HCT116 (cell line): ENCODE measurements around the gene OAS2. TPM values are rescaled to one million over a fixed set of nuclear protein-coding genes. Genes with fewer than 3 reads are reported as not detected.

Source experiments
- ATAC-seq: fragments of 200-7000 bp; cut with Tn5 transposase; 2 replicates; pipeline ENCODE4 v1.9.1; 2020; ENCODE audit warnings: mild to moderate bottlenecking, moderate library complexity
- BruUV-seq: library from RNA; stranded (reverse); fragments of 400-500 nt; replicated peaks from 2 replicates; lab custom pipeline; 2021; lab: Mats Ljungman, UMichigan
- CTCF ChIA-PET: fragments of 300-600 bp; sonication (Branson Sonifier 250); formaldehyde crosslinking; loops from one replicate; lab custom pipeline; 2021; ENCODE audit warnings: antibody characterized with exemption; lab: Charles Lee
- POLR2A ChIA-PET: fragments of 300-600, 350-600 bp; sonication (Branson Sonifier 250); formaldehyde crosslinking; loops from one replicate; lab custom pipeline; 2021; ENCODE audit warnings: antibody characterized with exemption; lab: Charles Lee
- RAD21 ChIA-PET, 2 experiments: fragments of 300-600 bp; sonication (Branson Sonifier 250); formaldehyde crosslinking; loops; one replicate each; lab custom pipeline; 2023; ENCODE audit warnings: low total read pairs in 2 of 2; ENCODE audit not compliant: uncharacterized antibody in 2 of 2, unreplicated experiment in 2 of 2, low non-redundant PET in 1 of 2; lab: Charles Lee
- DNase-seq: peaks from one replicate; pipeline ENCODE4 v3.0.0-alpha.2; 2010; ENCODE audit warnings: low read depth, low spot score
- H2AFZ ChIP-seq: fragments of 200-600 bp; shearing (Covaris generic), sonication (generic); 2 replicates; pipeline ENCODE4 v1.6.1; 2017; ENCODE audit warnings: low read depth, mixed run types, mixed read lengths, antibody characterized with exemption, low read length; ENCODE audit not compliant: poor library complexity, severe bottlenecking
- H3K27ac ChIP-seq: 2 replicates; pipeline ENCODE4 v1.5.1; 2012; ENCODE audit warnings: low read depth, low read length
- H3K27me3 ChIP-seq: fragments of 200-600 bp; sonication (generic); 2 replicates; pipeline ENCODE4 v1.6.1; 2016; ENCODE audit warnings: mixed run types, low read length, mixed read lengths; ENCODE audit not compliant: insufficient read depth
- H3K36me3 ChIP-seq, 2 experiments: fragments of 200-500 bp in 1 of 2; fragments of 200-600 bp in 1 of 2; sonication (Bioruptor generic) in 1 of 2; sonication (generic) in 1 of 2; 2 replicates each; pipeline versions ENCODE4 v1.5.1 to v1.6.1; 2014 to 2016; ENCODE audit warnings: low read length in 2 of 2, inconsistent platforms in 1 of 2, mixed read lengths in 1 of 2, mixed run types in 1 of 2; ENCODE audit not compliant: insufficient read depth in 2 of 2, control insufficient read depth in 1 of 2
- H3K4me1 ChIP-seq, 2 experiments: fragments of 200-600 bp in 1 of 2; sonication (generic) in 1 of 2; 2 replicates each; pipeline versions ENCODE4 v1.5.1 to v1.6.1; 2012 to 2017; ENCODE audit warnings: low read length in 2 of 2, inconsistent platforms in 1 of 2, mild to moderate bottlenecking in 1 of 2, mixed read lengths in 1 of 2, mixed run types in 1 of 2, moderate library complexity in 1 of 2; ENCODE audit not compliant: insufficient read depth in 2 of 2, control insufficient read depth in 1 of 2
- H3K4me2 ChIP-seq: fragments of 200-600 bp; sonication (generic); 2 replicates; pipeline ENCODE4 v1.6.1; 2017; ENCODE audit warnings: mixed run types, low read length, mixed read lengths
- H3K4me3 ChIP-seq, 2 experiments: fragments of 200-600 bp in 1 of 2; sonication (generic) in 1 of 2; replicated peaks in 1 of 2; 2 replicates each; pipeline ENCODE4 v1.5.1; 2011 to 2016; ENCODE audit warnings: low read length in 2 of 2, control low read depth in 1 of 2, low read depth in 1 of 2, mild to moderate bottlenecking in 1 of 2, mixed read lengths in 1 of 2, mixed run types in 1 of 2
- H3K79me2 ChIP-seq: fragments of 200-600 bp; sonication (generic); 2 replicates; pipeline ENCODE4 v1.6.1; 2017; ENCODE audit warnings: mild to moderate bottlenecking, mixed run types, low read length, moderate library complexity, mixed read lengths; ENCODE audit not compliant: insufficient read depth
- H3K9ac ChIP-seq: fragments of 200-600 bp; sonication (generic); 2 replicates; pipeline ENCODE4 v1.6.1; 2016; ENCODE audit warnings: low read length, mixed read lengths
- H3K9me2 ChIP-seq: fragments of 200-600 bp; sonication (generic), shearing (Covaris generic); 2 replicates; pipeline ENCODE4 v1.6.1; 2017; ENCODE audit warnings: mixed run types, mild to moderate bottlenecking, moderate library complexity; ENCODE audit not compliant: insufficient read depth
- H3K9me3 ChIP-seq, 2 experiments: fragments of 200-500 bp in 1 of 2; fragments of 200-600 bp in 1 of 2; sonication (Bioruptor generic) in 1 of 2; sonication (generic) in 1 of 2; 2 replicates each; pipeline ENCODE4 v1.6.1; 2014 to 2017; ENCODE audit warnings: low read length in 2 of 2, mixed read lengths in 2 of 2, inconsistent platforms in 1 of 2, low read depth in 1 of 2, mild to moderate bottlenecking in 1 of 2, mixed run types in 1 of 2, moderate library complexity in 1 of 2; ENCODE audit not compliant: control insufficient read depth in 1 of 2, insufficient read depth in 1 of 2
- H4K20me1 ChIP-seq: fragments of 200-600 bp; sonication (generic), shearing (Covaris generic); 2 replicates; pipeline ENCODE4 v1.6.1; 2017; ENCODE audit warnings: mixed run types, mild to moderate bottlenecking, moderate library complexity; ENCODE audit not compliant: insufficient read depth
- ATF3 ChIP-seq: IDR thresholded peaks from 2 replicates; pipeline ENCODE4 v1.6.1; 2012
- EGR1 ChIP-seq: IDR thresholded peaks from 2 replicates; pipeline ENCODE4 v1.6.1; 2012; ENCODE audit warnings: low read depth
- EZH2phosphoT487 ChIP-seq: fragments of 200-600 bp; IDR thresholded peaks from 2 replicates; pipeline ENCODE4 v1.6.1; 2018; ENCODE audit warnings: antibody characterized with exemption, borderline replicate concordance
- FOSL1 ChIP-seq: IDR thresholded peaks from 2 replicates; pipeline ENCODE4 v1.6.1; 2012; ENCODE audit warnings: low read depth
- MAX ChIP-seq: IDR thresholded peaks from 2 replicates; pipeline ENCODE4 v1.6.1; 2012
- POLR2A ChIP-seq: IDR thresholded peaks from 2 replicates; pipeline ENCODE4 v1.7.0; 2011; ENCODE audit warnings: borderline replicate concordance; ENCODE audit not compliant: insufficient read depth, insufficient read length; ENCODE audit errors: extremely low read depth
- POLR2AphosphoS5 ChIP-seq: IDR thresholded peaks from 2 replicates; pipeline ENCODE4 v1.6.1; 2011; ENCODE audit warnings: mild to moderate bottlenecking, low read depth, low read length, moderate library complexity
- RAD21 ChIP-seq: IDR thresholded peaks from 2 replicates; pipeline ENCODE4 v1.6.1; 2012; ENCODE audit warnings: low read depth, mild to moderate bottlenecking
- SIN3A ChIP-seq: IDR thresholded peaks from 2 replicates; pipeline ENCODE4 v1.6.1; 2012; ENCODE audit warnings: low read depth
- SP1 ChIP-seq: IDR thresholded peaks from 2 replicates; pipeline ENCODE4 v1.6.1; 2012; ENCODE audit warnings: low read depth
- YY1 ChIP-seq: IDR thresholded peaks from 2 replicates; pipeline ENCODE4 v1.6.1; 2011; ENCODE audit warnings: low read length, low read depth, moderate library complexity, mild to moderate bottlenecking; ENCODE audit not compliant: insufficient replicate concordance; ENCODE audit errors: extremely low read depth
- ZNF274 ChIP-seq: fragments of 200-500 bp; sonication (Bioruptor generic); IDR thresholded peaks from 2 replicates; pipeline ENCODE4 v1.6.1; 2014; ENCODE audit warnings: mild to moderate bottlenecking, low read depth, low read length, inconsistent platforms
- intact Hi-C: fragments of 100-400 bp; cut with micrococcal nuclease; formaldehyde crosslinking; loops from 2 replicates; pipeline ENCODE4 v1.10.0; 2022
- total RNA-seq: library from RNA; stranded (reverse); gene quantifications from one replicate; pipeline ENCODE4 v1.2.1, GENCODE V29; 2021; ENCODE audit not compliant: unreplicated experiment

OAS2 gene
- total RNA-seq, 1 experiment from 2014 or later, result 0.30 TPM

DNA sequence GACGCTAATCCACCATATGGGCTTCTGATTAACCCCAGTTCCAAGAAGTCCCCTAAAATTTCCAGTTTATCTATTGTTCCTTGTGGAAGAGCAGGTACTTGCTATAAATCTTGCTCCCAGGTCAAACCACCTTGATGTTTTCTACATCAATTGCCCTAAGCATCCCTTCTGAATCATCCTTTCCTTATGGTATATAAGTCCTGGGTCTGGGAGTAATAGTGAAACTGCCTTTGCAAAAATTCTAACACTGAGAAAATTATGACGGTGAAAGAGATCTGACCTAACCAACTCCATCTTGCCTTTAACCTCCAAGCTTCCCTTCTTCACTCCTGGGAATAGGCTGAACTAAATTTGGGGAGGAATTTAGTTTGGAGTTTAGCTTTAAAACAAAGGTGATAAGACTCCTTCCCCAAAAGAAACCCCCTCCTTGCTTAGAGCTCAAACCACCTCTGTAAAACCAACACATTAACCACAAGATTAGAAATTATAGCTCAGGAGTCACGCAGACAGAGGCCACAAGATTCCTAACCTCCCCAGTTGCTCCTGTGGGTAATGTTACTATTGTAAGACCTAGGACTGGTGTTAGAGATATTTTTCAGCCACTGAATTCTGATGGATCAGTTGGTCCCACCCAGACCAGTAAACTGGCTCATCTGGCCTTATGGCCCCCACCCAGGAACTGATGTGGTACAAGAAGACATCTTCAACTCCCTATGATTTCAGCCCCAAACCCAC lies 44.4 kb downstream of the OAS2 start (continued):
- TF ChIP-seq EGR1 (no peak), EZH2phosphoT487 (no peak), FOSL1 (no peak), POLR2AphosphoS5 (no peak), ZNF274 (no peak), RAD21 (no peak), ATF3 (no peak), MAX (no peak), POLR2A (no peak), SP1 (no peak), SIN3A (no peak)
- TF ChIP-seq, all 23 proteins: peak for 0

- RAD21 ChIA-PET, result no interaction called here
- no TSS peak for BruUV-seq
Observed at GRCh38 chr12:113027726-113028125, 49.4 kb downstream of the OAS2 start.

More at GRCh38 chr12:113027726-113028125, 49.4 kb downstream of the OAS2 start:
- POLR2A ChIA-PET, result no interaction called here
- Histone ChIP-seq H3K9me3 (no peaks in the 10 kb centered on the region), H3K4me1 (peaks cover 0 to 5% of the 10 kb centered on the region in 2 experiments; a peak in 1 of 4 replicates), H3K27me3 (no peaks in the 10 kb centered on the region), H3K36me3 (no peaks in the 10 kb centered on the region), H3K4me2 (no peak overlapping the region), H3K9ac (no peak overlapping the region), H3K4me3 (no peak overlapping the region), H4K20me1 (no peaks in the 10 kb centered on the region)
- DNase-seq (no peak), ATAC-seq (no peak)
- no peak for TF ChIP-seq ATF3
- TF ChIP-seq YY1, result no peak
- TF ChIP-seq, all 23 proteins: peak for 0
- Histone ChIP-seq H3K9me2 (no peaks in the 10 kb centered on the region), H3K79me2 (no peaks in the 10 kb centered on the region), H3K27ac (no peak overlapping the region), H2AFZ (no peak overlapping the region)
- CTCF ChIA-PET, result no interaction called here
- intact Hi-C loops, result no loop called here
